ENCODE results near the gene MYL4. TPM values are rescaled to one million over a fixed set of nuclear protein-coding genes. Genes with fewer than 3 reads are reported as not detected.

The MYL4 gene
- polyA plus RNA-seq, 1 of the 3 experiments (the other 2 are of a cell fraction), result not detected

DNA sequence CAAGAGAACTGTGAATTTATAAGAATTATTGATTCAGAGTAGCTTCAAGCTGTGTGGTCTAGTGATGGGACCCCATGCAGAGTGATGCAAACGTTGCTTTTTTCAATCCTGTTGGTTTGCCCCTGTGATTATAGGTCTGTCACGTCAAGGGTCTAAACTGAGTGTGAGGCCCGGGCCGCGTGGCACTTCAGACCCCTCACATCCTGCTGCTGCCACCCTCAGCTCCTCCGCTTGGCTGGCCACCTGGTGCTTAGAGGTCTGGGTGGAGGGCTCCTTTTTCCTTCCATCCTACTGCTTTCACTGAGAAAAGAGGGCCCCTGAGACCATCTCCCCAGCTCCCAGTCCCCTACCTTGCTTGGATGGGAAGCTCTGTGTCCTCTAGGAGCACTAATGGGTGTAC lies 12.0 kb downstream of the MYL4 start:
- Histone ChIP-seq H3K36me3 (replicated peaks in 1 of 2; ENCODE audit: control insufficient read depth in 1 of 2, insufficient read depth in 2 of 2, low read length in 1 of 2) (no peaks in the 10 kb centered on the region), H3K79me2 (ENCODE audit: insufficient read depth) (no peaks in the 10 kb centered on the region), H3K27me3 (ENCODE audit: insufficient read depth) (no peaks in the 10 kb centered on the region), H3F3A (replicated peaks; ENCODE audit: insufficient read depth) (peaks cover 13% of the 10 kb centered on the region), H3K4me2 (no peak overlapping the region), H3K9ac (no peak overlapping the region), H3K4me1 (ENCODE audit: control insufficient read depth in 1 of 2, insufficient read depth in 2 of 2, low read depth in 1 of 2, low read length in 1 of 2) (peaks cover 4 to 17% of the 10 kb centered on the region in 2 experiments; a peak in 2 of 4 replicates), H2AFZ (ENCODE audit: low read depth) (no peak overlapping the region), H3K27ac (ENCODE audit: low read depth in 2 of 2, low read length in 1 of 2) (no peak overlapping the region), H3K9me3 (no peaks in the 10 kb centered on the region), H4K20me1 (ENCODE audit: insufficient read depth) (no peaks in the 10 kb centered on the region), H3K4me3 (ENCODE audit: low read depth in 2 of 2, low read length in 1 of 2) (no peak overlapping the region), H3K9me2 (no peaks in the 10 kb centered on the region)
- TF ChIP-seq RAD21 (IDR thresholded peaks at IDR 0.05; ENCODE audit: low read length) (no peak), SIN3A (IDR thresholded peaks at IDR 0.05; ENCODE audit: borderline replicate concordance, low read depth, low read length) (no peak), EZH2phosphoT487 (IDR thresholded peaks at IDR 0.05; ENCODE audit: borderline replicate concordance, low read depth) (no peak), ELF1 (IDR thresholded peaks at IDR 0.05) (no peak), RFX5 (IDR thresholded peaks at IDR 0.05; ENCODE audit: low read length) (no peak), FOXM1 (IDR thresholded peaks at IDR 0.05; ENCODE audit: low read depth) (no peak), RXRA (IDR thresholded peaks at IDR 0.05; ENCODE audit: borderline replicate concordance, low read depth) (no peak), JUND (IDR thresholded peaks at IDR 0.05) (no peak)
- TF ChIP-seq, protein P1, sequence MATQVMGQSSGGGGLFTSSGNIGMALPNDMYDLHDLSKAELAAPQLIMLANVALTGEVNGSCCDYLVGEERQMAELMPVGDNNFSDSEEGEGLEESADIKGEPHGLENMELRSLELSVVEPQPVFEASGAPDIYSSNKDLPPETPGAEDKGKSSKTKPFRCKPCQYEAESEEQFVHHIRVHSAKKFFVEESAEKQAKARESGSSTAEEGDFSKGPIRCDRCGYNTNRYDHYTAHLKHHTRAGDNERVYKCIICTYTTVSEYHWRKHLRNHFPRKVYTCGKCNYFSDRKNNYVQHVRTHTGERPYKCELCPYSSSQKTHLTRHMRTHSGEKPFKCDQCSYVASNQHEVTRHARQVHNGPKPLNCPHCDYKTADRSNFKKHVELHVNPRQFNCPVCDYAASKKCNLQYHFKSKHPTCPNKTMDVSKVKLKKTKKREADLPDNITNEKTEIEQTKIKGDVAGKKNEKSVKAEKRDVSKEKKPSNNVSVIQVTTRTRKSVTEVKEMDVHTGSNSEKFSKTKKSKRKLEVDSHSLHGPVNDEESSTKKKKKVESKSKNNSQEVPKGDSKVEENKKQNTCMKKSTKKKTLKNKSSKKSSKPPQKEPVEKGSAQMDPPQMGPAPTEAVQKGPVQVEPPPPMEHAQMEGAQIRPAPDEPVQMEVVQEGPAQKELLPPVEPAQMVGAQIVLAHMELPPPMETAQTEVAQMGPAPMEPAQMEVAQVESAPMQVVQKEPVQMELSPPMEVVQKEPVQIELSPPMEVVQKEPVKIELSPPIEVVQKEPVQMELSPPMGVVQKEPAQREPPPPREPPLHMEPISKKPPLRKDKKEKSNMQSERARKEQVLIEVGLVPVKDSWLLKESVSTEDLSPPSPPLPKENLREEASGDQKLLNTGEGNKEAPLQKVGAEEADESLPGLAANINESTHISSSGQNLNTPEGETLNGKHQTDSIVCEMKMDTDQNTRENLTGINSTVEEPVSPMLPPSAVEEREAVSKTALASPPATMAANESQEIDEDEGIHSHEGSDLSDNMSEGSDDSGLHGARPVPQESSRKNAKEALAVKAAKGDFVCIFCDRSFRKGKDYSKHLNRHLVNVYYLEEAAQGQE (IDR thresholded peaks at IDR 0.05; ENCODE audit: low read depth, low read length), result no peak
- TF ChIP-seq, protein P2, sequence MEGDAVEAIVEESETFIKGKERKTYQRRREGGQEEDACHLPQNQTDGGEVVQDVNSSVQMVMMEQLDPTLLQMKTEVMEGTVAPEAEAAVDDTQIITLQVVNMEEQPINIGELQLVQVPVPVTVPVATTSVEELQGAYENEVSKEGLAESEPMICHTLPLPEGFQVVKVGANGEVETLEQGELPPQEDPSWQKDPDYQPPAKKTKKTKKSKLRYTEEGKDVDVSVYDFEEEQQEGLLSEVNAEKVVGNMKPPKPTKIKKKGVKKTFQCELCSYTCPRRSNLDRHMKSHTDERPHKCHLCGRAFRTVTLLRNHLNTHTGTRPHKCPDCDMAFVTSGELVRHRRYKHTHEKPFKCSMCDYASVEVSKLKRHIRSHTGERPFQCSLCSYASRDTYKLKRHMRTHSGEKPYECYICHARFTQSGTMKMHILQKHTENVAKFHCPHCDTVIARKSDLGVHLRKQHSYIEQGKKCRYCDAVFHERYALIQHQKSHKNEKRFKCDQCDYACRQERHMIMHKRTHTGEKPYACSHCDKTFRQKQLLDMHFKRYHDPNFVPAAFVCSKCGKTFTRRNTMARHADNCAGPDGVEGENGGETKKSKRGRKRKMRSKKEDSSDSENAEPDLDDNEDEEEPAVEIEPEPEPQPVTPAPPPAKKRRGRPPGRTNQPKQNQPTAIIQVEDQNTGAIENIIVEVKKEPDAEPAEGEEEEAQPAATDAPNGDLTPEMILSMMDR (IDR thresholded peaks at IDR 0.05), result no peak
- 86% methylated on average over 6 of the region's 6 CpGs for WGBS (ENCODE audit: low lambda C conversion rate)
- CTCF ChIA-PET, result interaction anchor here (0.8 to 8.6 kb wide), 5 partner anchors 8 to 395 kb away, joined by 3 to 57 read pairs (median 7); no protein-coding TSS in a partner anchor
- DNase-seq, result no peak
- POLR2A ChIA-PET, result no interaction called here

DNA sequence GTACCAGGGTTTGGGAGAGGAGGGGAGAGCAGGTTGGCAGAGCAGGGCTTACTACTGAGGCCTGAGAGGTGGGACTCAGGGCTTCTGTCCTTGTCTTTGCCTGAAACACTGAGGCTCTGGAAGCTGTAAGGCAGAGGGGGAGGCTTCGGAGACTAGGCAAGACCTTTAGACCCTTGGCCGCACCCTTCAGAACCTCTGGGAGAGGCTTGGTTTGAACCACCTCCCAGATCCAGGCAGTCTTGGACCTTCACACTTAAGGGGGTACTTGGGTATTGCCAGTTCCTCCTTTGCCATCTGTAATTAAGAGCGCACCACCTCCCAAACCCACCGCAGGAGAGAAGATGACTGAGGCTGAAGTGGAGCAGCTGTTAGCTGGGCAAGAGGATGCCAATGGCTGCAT lies 12.9 kb downstream of the MYL4 start:
- H3K4me2 ChIP-seq, result no peak overlapping the region
- DNase-seq, result no peak
- H3K36me3 ChIP-seq (replicated peaks in 1 of 2; ENCODE audit: control insufficient read depth in 1 of 2, insufficient read depth in 2 of 2, low read length in 1 of 2), result no peaks in the 10 kb centered on the region
- no peaks in the 10 kb centered on the region for H4K20me1 ChIP-seq (ENCODE audit: insufficient read depth)
- H3K4me3 ChIP-seq (ENCODE audit: low read depth in 2 of 2, low read length in 1 of 2), result no peak overlapping the region
- no peaks in the 10 kb centered on the region for H3K27me3 ChIP-seq (ENCODE audit: insufficient read depth)
- no peak overlapping the region for H3K27ac ChIP-seq (ENCODE audit: low read depth in 2 of 2, low read length in 1 of 2)
- peaks cover 15% of the 10 kb centered on the region for H3F3A ChIP-seq (replicated peaks; ENCODE audit: insufficient read depth)
- POLR2A ChIA-PET, result no interaction called here
- H3K79me2 ChIP-seq (ENCODE audit: insufficient read depth), result no peaks in the 10 kb centered on the region
- H3K4me1 ChIP-seq (ENCODE audit: control insufficient read depth in 1 of 2, insufficient read depth in 2 of 2, low read depth in 1 of 2, low read length in 1 of 2), result peaks cover 4 to 17% of the 10 kb centered on the region in 2 experiments; a peak in 2 of 4 replicates
- no peaks in the 10 kb centered on the region for H3K9me2 ChIP-seq
- no peak overlapping the region for H3K9ac ChIP-seq
- no peak overlapping the region for H2AFZ ChIP-seq (ENCODE audit: low read depth)
- H3K9me3 ChIP-seq, result no peaks in the 10 kb centered on the region
- WGBS (ENCODE audit: low lambda C conversion rate), result 88% methylated on average over 4 of the region's 4 CpGs
- CTCF ChIA-PET, result interaction anchor here (2.2 to 8.6 kb wide), 2 partner anchors 12 to 94 kb away, joined by 5 to 57 read pairs; no protein-coding TSS in a partner anchor
- TF ChIP-seq TAF1 (IDR thresholded peaks at IDR 0.05; ENCODE audit: borderline replicate concordance, low read depth, low read length) (no peak), FOXJ3 (CRISPR knock-in tag; IDR thresholded peaks at IDR 0.05) (no peak), RAD21 (IDR thresholded peaks at IDR 0.05; ENCODE audit: low read length) (no peak)
- TF ChIP-seq, protein P3, sequence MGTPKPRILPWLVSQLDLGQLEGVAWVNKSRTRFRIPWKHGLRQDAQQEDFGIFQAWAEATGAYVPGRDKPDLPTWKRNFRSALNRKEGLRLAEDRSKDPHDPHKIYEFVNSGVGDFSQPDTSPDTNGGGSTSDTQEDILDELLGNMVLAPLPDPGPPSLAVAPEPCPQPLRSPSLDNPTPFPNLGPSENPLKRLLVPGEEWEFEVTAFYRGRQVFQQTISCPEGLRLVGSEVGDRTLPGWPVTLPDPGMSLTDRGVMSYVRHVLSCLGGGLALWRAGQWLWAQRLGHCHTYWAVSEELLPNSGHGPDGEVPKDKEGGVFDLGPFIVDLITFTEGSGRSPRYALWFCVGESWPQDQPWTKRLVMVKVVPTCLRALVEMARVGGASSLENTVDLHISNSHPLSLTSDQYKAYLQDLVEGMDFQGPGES (IDR thresholded peaks at IDR 0.05; ENCODE audit: low read depth, low read length), result no peak
- TF ChIP-seq, protein P1 (IDR thresholded peaks at IDR 0.05; ENCODE audit: low read depth, low read length), result no peak
- TF ChIP-seq, protein P2 (IDR thresholded peaks at IDR 0.05), result no peak
